ENCODE measurements around the gene NSUN2.
"Not testable (repeated sequence)": the region's sequence is repeated elsewhere in the genome, so short reads cannot be mapped to it uniquely, and the experiment has no call there.

Gene NSUN2

DNA sequence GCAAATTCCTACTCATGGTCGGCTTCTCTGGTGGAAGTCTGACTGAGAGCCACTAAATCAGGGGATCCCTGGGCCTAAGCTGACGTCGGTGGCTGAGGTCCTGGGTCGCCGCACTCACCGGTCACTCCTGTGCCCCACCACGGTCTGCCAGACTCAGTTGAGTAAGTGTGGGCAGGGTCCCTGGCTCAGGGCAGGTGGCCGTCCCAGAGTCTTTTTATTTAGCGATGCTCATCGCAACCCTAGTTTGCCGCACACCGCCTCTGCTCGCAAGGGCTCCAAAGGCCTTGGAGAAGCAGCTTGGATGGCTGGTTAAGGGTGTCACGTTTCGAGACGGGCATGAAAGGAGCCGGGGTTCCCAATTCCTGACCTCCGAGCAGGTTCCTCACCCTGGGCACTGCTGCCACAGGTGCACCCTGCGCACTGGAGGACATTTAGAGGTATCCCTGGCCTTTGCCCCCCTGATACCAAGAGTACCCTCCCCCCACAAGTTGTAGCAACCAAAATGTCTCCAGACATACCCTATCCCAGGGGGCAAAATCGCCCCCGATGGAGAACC, 59.9 kb downstream of the NSUN2 start:
- Histone ChIP-seq H3K27me3 (replicated peaks; ENCODE audit: insufficient read depth, low read length) (no peaks in the 10 kb centered on the region), H3K36me3 (replicated peaks; ENCODE audit: insufficient read depth, low read length) (no peaks in the 10 kb centered on the region), H3K9me3 (replicated peaks; ENCODE audit: insufficient read depth, low read length) (no peaks in the 10 kb centered on the region), H3K9me2 (replicated peaks; ENCODE audit: insufficient read depth, low read length) (no peaks in the 10 kb centered on the region), H2AFZ (ENCODE audit: low read length) (no peak overlapping the region), H3K9ac (ENCODE audit: low read length) (no peak overlapping the region), H3K4me2 (ENCODE audit: low read depth, low read length) (no peak overlapping the region), H3K27ac (ENCODE audit: low read length) (no peak overlapping the region), H3F3A (ENCODE audit: insufficient read depth, low read length) (no peaks in the 10 kb centered on the region), H3K4me1 (ENCODE audit: low read length) (no peaks in the 10 kb centered on the region), H3K4me3 (ENCODE audit: low read length) (no peak overlapping the region), H4K20me1 (ENCODE audit: insufficient read depth, low read length) (no peaks in the 10 kb centered on the region), H3K79me2 (ENCODE audit: low read length) (no peaks in the 10 kb centered on the region)
- TF ChIP-seq, protein P1, sequence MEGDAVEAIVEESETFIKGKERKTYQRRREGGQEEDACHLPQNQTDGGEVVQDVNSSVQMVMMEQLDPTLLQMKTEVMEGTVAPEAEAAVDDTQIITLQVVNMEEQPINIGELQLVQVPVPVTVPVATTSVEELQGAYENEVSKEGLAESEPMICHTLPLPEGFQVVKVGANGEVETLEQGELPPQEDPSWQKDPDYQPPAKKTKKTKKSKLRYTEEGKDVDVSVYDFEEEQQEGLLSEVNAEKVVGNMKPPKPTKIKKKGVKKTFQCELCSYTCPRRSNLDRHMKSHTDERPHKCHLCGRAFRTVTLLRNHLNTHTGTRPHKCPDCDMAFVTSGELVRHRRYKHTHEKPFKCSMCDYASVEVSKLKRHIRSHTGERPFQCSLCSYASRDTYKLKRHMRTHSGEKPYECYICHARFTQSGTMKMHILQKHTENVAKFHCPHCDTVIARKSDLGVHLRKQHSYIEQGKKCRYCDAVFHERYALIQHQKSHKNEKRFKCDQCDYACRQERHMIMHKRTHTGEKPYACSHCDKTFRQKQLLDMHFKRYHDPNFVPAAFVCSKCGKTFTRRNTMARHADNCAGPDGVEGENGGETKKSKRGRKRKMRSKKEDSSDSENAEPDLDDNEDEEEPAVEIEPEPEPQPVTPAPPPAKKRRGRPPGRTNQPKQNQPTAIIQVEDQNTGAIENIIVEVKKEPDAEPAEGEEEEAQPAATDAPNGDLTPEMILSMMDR (IDR thresholded peaks at IDR 0.05; ENCODE audit: low read length), result no peak
- no peak for TF ChIP-seq EZH2 (optimal IDR thresholded peaks at IDR 0.05; ENCODE audit: low read depth, low read length)
- no peak for TF ChIP-seq EZH2phosphoT487 (IDR thresholded peaks at IDR 0.05; ENCODE audit: low read length)
- DNase-seq, result no peak

- no peaks in the 10 kb centered on the region for H3K9me2 ChIP-seq (replicated peaks; ENCODE audit: insufficient read depth, low read length)
- no peak overlapping the region for H2AFZ ChIP-seq (ENCODE audit: low read length)
- no peaks in the 10 kb centered on the region for H3F3A ChIP-seq (ENCODE audit: insufficient read depth, low read length)
- no peak overlapping the region for H3K4me2 ChIP-seq (ENCODE audit: low read depth, low read length)
- no peak overlapping the region for H3K27ac ChIP-seq (ENCODE audit: low read length)
- no peaks in the 10 kb centered on the region for H3K4me1 ChIP-seq (ENCODE audit: low read length)
- no peak for DNase-seq
- H3K9me3 ChIP-seq (replicated peaks; ENCODE audit: insufficient read depth, low read length), result no peaks in the 10 kb centered on the region
- TF ChIP-seq EZH2phosphoT487 (IDR thresholded peaks at IDR 0.05; ENCODE audit: low read length) (no peak), EZH2 (optimal IDR thresholded peaks at IDR 0.05; ENCODE audit: low read depth, low read length) (no peak)
- TF ChIP-seq, protein P1 (IDR thresholded peaks at IDR 0.05; ENCODE audit: low read length), result no peak
- no peaks in the 10 kb centered on the region for H3K79me2 ChIP-seq (ENCODE audit: low read length)
- H3K36me3 ChIP-seq (replicated peaks; ENCODE audit: insufficient read depth, low read length), result no peaks in the 10 kb centered on the region
- no peaks in the 10 kb centered on the region for H4K20me1 ChIP-seq (ENCODE audit: insufficient read depth, low read length)
- H3K27me3 ChIP-seq (replicated peaks; ENCODE audit: insufficient read depth, low read length), result no peaks in the 10 kb centered on the region
- H3K4me3 ChIP-seq (ENCODE audit: low read length), result no peak overlapping the region
- H3K9ac ChIP-seq (ENCODE audit: low read length), result no peak overlapping the region
These were observed 60.6 kb downstream of the NSUN2 start for GRCh38 chr5:6572086-6572824.

DNA sequence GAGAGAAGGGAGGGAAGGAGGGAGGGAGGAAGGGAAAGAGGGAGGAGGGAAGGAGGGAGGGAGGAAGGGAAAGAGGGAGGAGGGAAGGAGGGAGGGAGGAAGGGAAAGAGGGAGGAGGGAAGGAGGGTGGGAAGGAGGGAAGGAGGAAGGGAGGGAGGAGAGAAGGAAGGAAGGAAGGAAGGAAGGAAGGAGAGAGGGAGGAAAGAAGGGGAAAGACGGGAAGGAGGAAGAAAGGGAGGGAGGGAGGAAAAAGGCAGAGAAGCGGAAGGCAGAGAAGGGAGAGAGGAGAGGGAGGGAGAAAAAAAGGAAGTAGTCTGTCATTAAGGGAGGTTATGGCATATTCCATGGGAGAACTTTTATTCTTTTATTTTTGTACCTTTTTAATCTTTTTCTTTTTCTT, 61.2 kb downstream of the NSUN2 start:
- DNase-seq; H3K9ac ChIP-seq (ENCODE audit: low read length); H3K36me3 ChIP-seq (replicated peaks; ENCODE audit: insufficient read depth, low read length); H2AFZ ChIP-seq (ENCODE audit: low read length); H3K4me2 ChIP-seq (ENCODE audit: low read depth, low read length); H3K79me2 ChIP-seq (ENCODE audit: low read length); H3F3A ChIP-seq (ENCODE audit: insufficient read depth, low read length); H3K4me3 ChIP-seq (ENCODE audit: low read length); H3K4me1 ChIP-seq (ENCODE audit: low read length); H3K27ac ChIP-seq (ENCODE audit: low read length); H3K9me3 ChIP-seq (replicated peaks; ENCODE audit: insufficient read depth, low read length); H3K9me2 ChIP-seq (replicated peaks; ENCODE audit: insufficient read depth, low read length); H4K20me1 ChIP-seq (ENCODE audit: insufficient read depth, low read length); H3K27me3 ChIP-seq (replicated peaks; ENCODE audit: insufficient read depth, low read length): not testable (repeated sequence)

DNA sequence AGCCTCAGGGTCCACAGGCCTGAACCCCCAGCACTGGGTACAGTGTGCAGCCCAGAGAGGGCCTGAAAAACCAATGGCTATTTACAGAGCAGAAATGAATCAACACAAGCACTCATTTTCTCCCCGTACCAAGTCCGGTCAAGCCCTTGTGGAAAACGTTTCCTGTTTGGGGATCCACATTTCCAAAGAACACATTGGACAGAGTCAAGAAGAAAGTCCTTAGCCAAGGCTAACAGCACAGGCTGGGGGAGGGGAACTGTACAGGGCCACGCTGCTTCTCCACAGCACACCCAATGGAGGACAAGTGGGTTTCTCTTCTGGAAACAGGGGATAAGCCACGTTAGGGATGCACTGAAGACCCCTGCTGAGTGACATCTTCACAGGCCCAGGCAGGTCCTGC, 62.3 kb downstream of the NSUN2 start:
- no peak overlapping the region for H3K4me2 ChIP-seq (ENCODE audit: low read depth, low read length)
- H3K36me3 ChIP-seq (replicated peaks; ENCODE audit: insufficient read depth, low read length), result no peaks in the 10 kb centered on the region
- H3F3A ChIP-seq (ENCODE audit: insufficient read depth, low read length), result no peaks in the 10 kb centered on the region
- H3K9me2 ChIP-seq (replicated peaks; ENCODE audit: insufficient read depth, low read length), result no peaks in the 10 kb centered on the region
- no peak overlapping the region for H2AFZ ChIP-seq (ENCODE audit: low read length)
- no peaks in the 10 kb centered on the region for H3K4me1 ChIP-seq (ENCODE audit: low read length)
- H3K4me3 ChIP-seq (ENCODE audit: low read length), result no peak overlapping the region
- no peak for DNase-seq
- H3K27ac ChIP-seq (ENCODE audit: low read length), result no peak overlapping the region
- H3K27me3 ChIP-seq (replicated peaks; ENCODE audit: insufficient read depth, low read length), result no peaks in the 10 kb centered on the region
- TF ChIP-seq EZH2 (optimal IDR thresholded peaks at IDR 0.05; ENCODE audit: low read depth, low read length), result no peak
- no peak for TF ChIP-seq EZH2phosphoT487 (IDR thresholded peaks at IDR 0.05; ENCODE audit: low read length)
- TF ChIP-seq, protein P1 (IDR thresholded peaks at IDR 0.05; ENCODE audit: low read length), result no peak
- no peaks in the 10 kb centered on the region for H4K20me1 ChIP-seq (ENCODE audit: insufficient read depth, low read length)
- no peaks in the 10 kb centered on the region for H3K9me3 ChIP-seq (replicated peaks; ENCODE audit: insufficient read depth, low read length)
- no peaks in the 10 kb centered on the region for H3K79me2 ChIP-seq (ENCODE audit: low read length)
- H3K9ac ChIP-seq (ENCODE audit: low read length), result no peak overlapping the region
